CD4-positive, CD25-positive, alpha-beta regulatory T cell (primary cell): ENCODE measurements around the gene PEAR1. TPM values are rescaled to one million over a fixed set of nuclear protein-coding genes. Genes with fewer than 3 reads are reported as not detected.

ENCODE experiments used
- ATAC-seq, 2 donors: fragments of 150-1000 bp; cut with Tn5 transposase; one replicate each; pipeline ENCODE4 v1.10.0; 2021; ENCODE audit warnings: low read depth in 2 of 2, moderate number of reproducible peaks in 2 of 2, moderate library complexity in 1 of 2
- DNase-seq, 3 donors: peaks; one replicate each; pipeline versions ENCODE4 v3.0.0 to v3.0.0-alpha.2; 2012 to 2022; ENCODE audit warnings: mixed read lengths in 1 of 3
- H3K27ac ChIP-seq: one replicate; pipeline ENCODE4 v1.7.0; 2013; ENCODE audit warnings: mild to moderate bottlenecking, low read length; ENCODE audit not compliant: insufficient read depth, poor library complexity, severe bottlenecking
- H3K27me3 ChIP-seq: one replicate; pipeline ENCODE4 v1.7.0; 2013; ENCODE audit warnings: low read length; ENCODE audit not compliant: control insufficient read depth, insufficient read depth
- H3K36me3 ChIP-seq: one replicate; pipeline ENCODE4 v1.7.0; 2013; ENCODE audit warnings: mild to moderate bottlenecking, low read length, moderate library complexity; ENCODE audit not compliant: control insufficient read depth, insufficient read depth
- H3K4me1 ChIP-seq: 2 replicates; pipeline ENCODE4 v1.7.0; 2013; ENCODE audit warnings: mild to moderate bottlenecking, low read length; ENCODE audit not compliant: insufficient read depth, control insufficient read depth, poor library complexity, severe bottlenecking
- H3K4me3 ChIP-seq: one replicate; pipeline ENCODE4 v1.7.0; 2013; ENCODE audit warnings: low read depth, mild to moderate bottlenecking, low read length, moderate library complexity
- H3K9me3 ChIP-seq, 2 experiments: 1 replicate in 1 of 2; 2 replicates in 1 of 2; pipeline ENCODE4 v1.7.0; 2013; ENCODE audit warnings: low read length in 2 of 2, mild to moderate bottlenecking in 1 of 2, moderate library complexity in 1 of 2; ENCODE audit not compliant: control insufficient read depth in 2 of 2
- H3K27ac Mint-ChIP-seq, 3 donors: one replicate each; pipeline ENCODE4 v1.8.0; 2020 to 2022; ENCODE audit warnings: mild to moderate bottlenecking in 3 of 3, mixed read lengths in 3 of 3, moderate library complexity in 2 of 3
- H3K27me3 Mint-ChIP-seq: one replicate; pipeline ENCODE4 v1.8.0; 2022; ENCODE audit warnings: mild to moderate bottlenecking, mixed read lengths
- H3K36me3 Mint-ChIP-seq: one replicate; pipeline ENCODE4 v1.8.0; 2020; ENCODE audit warnings: mixed read lengths
- H3K4me1 Mint-ChIP-seq, 4 donors: one replicate each; pipeline ENCODE4 v1.8.0; 2020 to 2022; ENCODE audit warnings: mixed read lengths in 4 of 4, mild to moderate bottlenecking in 1 of 4
- H3K4me3 Mint-ChIP-seq, 4 donors: one replicate each; pipeline ENCODE4 v1.8.0; 2020 to 2022; ENCODE audit warnings: mild to moderate bottlenecking in 4 of 4, mixed read lengths in 4 of 4, moderate library complexity in 3 of 4
- H3K9me3 Mint-ChIP-seq, 7 donors: one replicate each; pipeline ENCODE4 v1.8.0; 2020 to 2022; ENCODE audit warnings: mixed read lengths in 7 of 7, mild to moderate bottlenecking in 3 of 7, moderate library complexity in 2 of 7
- polyA plus RNA-seq, 4 donors: library from polyadenylated mRNA; unstranded; fragments of 300-500 nt; fragmentation: Illumina TruSeq; gene quantifications; one replicate each; pipeline ENCODE4 v1.2.3, GENCODE V29; 2021
- total RNA-seq: library from RNA; stranded (reverse); gene quantifications from one replicate; pipeline ENCODE4 v1.2.3, GENCODE V29; 2022

The PEAR1 gene
- total RNA-seq (1.3 TPM), polyA plus RNA-seq (not detected)

GRCh38 chr1:156893048-156893953 lies at the start of gene PEAR1:
Gene PEAR1, plus strand, starts transcription at chr1:156893718. Its CDS starts 10,209 bp downstream, at chr1:156903927.
- H3K4me3 ChIP-seq, result peak within 1 kb of the TSS; percentile 19
- peaks cover 0 to 1% (median 0%) of the 10 kb centered on the region in 7 donors for H3K9me3 Mint-ChIP-seq
- peaks cover 19% of the 10 kb centered on the region for H3K4me1 ChIP-seq
- H3K4me3 Mint-ChIP-seq, result peak within 1 kb of the TSS; percentile 39 to 77 (median 62)
- H3K4me1 Mint-ChIP-seq, result peaks cover 0 to 32% (median 15%) of the 10 kb centered on the region in 4 donors
- H3K27ac Mint-ChIP-seq, result peak within 1 kb of the TSS in 1 of 3 donors; percentile 63
- no peaks in the 10 kb centered on the region for H3K9me3 ChIP-seq
- peaks cover 4% of the 10 kb centered on the region for H3K36me3 Mint-ChIP-seq
- peaks cover 80% of the 10 kb centered on the region for H3K27me3 Mint-ChIP-seq
- H3K27me3 ChIP-seq, result peaks cover 6% of the 10 kb centered on the region
- H3K36me3 ChIP-seq, result no peaks in the 10 kb centered on the region
- DNase-seq, result no peak
- no peak within 1 kb of the TSS for H3K27ac ChIP-seq
- no peak for ATAC-seq

GRCh38 chr1:156844102-156844501 lies 49.4 kb upstream of the PEAR1 start:
- Mint-ChIP-seq H3K4me3 (peak overlapping the region in 2 of 4 donors; percentile 27 to 35), H3K27ac (no peak overlapping the region), H3K36me3 (no peaks in the 10 kb centered on the region), H3K4me1 (peaks cover 2 to 38% (median 8%) of the 10 kb centered on the region in 4 donors), H3K27me3 (peaks cover 38% of the 10 kb centered on the region), H3K9me3 (no peaks in the 10 kb centered on the region)
- Histone ChIP-seq H3K4me1 (peaks cover 18% of the 10 kb centered on the region), H3K27ac (no peak overlapping the region), H3K27me3 (peaks cover 21% of the 10 kb centered on the region), H3K36me3 (no peaks in the 10 kb centered on the region), H3K4me3 (no peak overlapping the region), H3K9me3 (no peaks in the 10 kb centered on the region)
- DNase-seq, result no peak
- ATAC-seq, result no peak

- no peaks in the 10 kb centered on the region for H3K9me3 Mint-ChIP-seq
- H3K4me3 Mint-ChIP-seq, result peak overlapping the region in 1 of 4 donors; percentile 69
- Histone ChIP-seq H3K9me3 (no peaks in the 10 kb centered on the region), H3K4me1 (peaks cover 19% of the 10 kb centered on the region), H3K27ac (no peak overlapping the region), H3K36me3 (no peaks in the 10 kb centered on the region), H3K27me3 (peaks cover 21% of the 10 kb centered on the region), H3K4me3 (no peak overlapping the region)
- ATAC-seq (no peak), DNase-seq (no peak)
- no peak overlapping the region for H3K27ac Mint-ChIP-seq
- H3K36me3 Mint-ChIP-seq, result no peaks in the 10 kb centered on the region
- H3K27me3 Mint-ChIP-seq, result peaks cover 38% of the 10 kb centered on the region
- H3K4me1 Mint-ChIP-seq, result peaks cover 4 to 40% (median 8%) of the 10 kb centered on the region in 4 donors
Observed at GRCh38 chr1:156844638-156845037, 48.9 kb upstream of the PEAR1 start.

GRCh38 chr1:156845055-156845952 lies 48.2 kb upstream of the PEAR1 start:
- Histone ChIP-seq H3K4me1 (peaks cover 19% of the 10 kb centered on the region), H3K36me3 (no peaks in the 10 kb centered on the region), H3K9me3 (no peaks in the 10 kb centered on the region), H3K27me3 (peaks cover 21% of the 10 kb centered on the region), H3K4me3 (no peak overlapping the region), H3K27ac (no peak overlapping the region)
- Mint-ChIP-seq H3K4me3 (peak overlapping the region in 2 of 4 donors; percentile 46 to 72), H3K36me3 (no peaks in the 10 kb centered on the region), H3K27me3 (peaks cover 38% of the 10 kb centered on the region), H3K9me3 (no peaks in the 10 kb centered on the region), H3K27ac (peak overlapping the region in 1 of 3 donors; percentile 67), H3K4me1 (peaks cover 4 to 40% (median 8%) of the 10 kb centered on the region in 4 donors)
- DNase-seq (peak in 2 of 3 donors; percentile 27 to 42), ATAC-seq (no peak)

- Mint-ChIP-seq H3K4me3 (peak overlapping the region in 1 of 4 donors; percentile 21), H3K36me3 (no peaks in the 10 kb centered on the region), H3K9me3 (no peaks in the 10 kb centered on the region), H3K27ac (no peak overlapping the region), H3K4me1 (peaks cover 4 to 40% (median 8%) of the 10 kb centered on the region in 4 donors), H3K27me3 (peaks cover 38% of the 10 kb centered on the region)
- H3K36me3 ChIP-seq, result no peaks in the 10 kb centered on the region
- H3K27ac ChIP-seq, result no peak overlapping the region
- DNase-seq (no peak), ATAC-seq (no peak)
- peaks cover 21% of the 10 kb centered on the region for H3K27me3 ChIP-seq
- H3K9me3 ChIP-seq, result no peaks in the 10 kb centered on the region
- no peak overlapping the region for H3K4me3 ChIP-seq
- H3K4me1 ChIP-seq, result peaks cover 19% of the 10 kb centered on the region
Observed at GRCh38 chr1:156845953-156846545, 47.5 kb upstream of the PEAR1 start.

- Histone ChIP-seq H3K9me3 (no peaks in the 10 kb centered on the region), H3K4me3 (no peak overlapping the region), H3K27me3 (peaks cover 21% of the 10 kb centered on the region), H3K27ac (no peak overlapping the region), H3K36me3 (no peaks in the 10 kb centered on the region), H3K4me1 (peaks cover 19% of the 10 kb centered on the region)
- no peaks in the 10 kb centered on the region for H3K9me3 Mint-ChIP-seq
- peaks cover 4 to 40% (median 8%) of the 10 kb centered on the region in 4 donors for H3K4me1 Mint-ChIP-seq
- H3K27me3 Mint-ChIP-seq, result peaks cover 35% of the 10 kb centered on the region
- no peak for DNase-seq
- H3K36me3 Mint-ChIP-seq, result no peaks in the 10 kb centered on the region
- no peak for ATAC-seq
- H3K27ac Mint-ChIP-seq, result no peak overlapping the region
- no peak overlapping the region for H3K4me3 Mint-ChIP-seq
Observed at GRCh38 chr1:156846643-156847042, 46.9 kb upstream of the PEAR1 start.
